Measurements from ENCODE around the gene SLC4A2.
A peak's percentile ranks its signal among the peaks of the same experiment; 100 is the strongest.

The SLC4A2 gene

GRCh38 chr7:151079199-151079910 is 20.0 kb downstream of the SLC4A2 start:
- peak overlapping the region; percentile 89 for H3K4me3 ChIP-seq (ENCODE audit: low read depth, low read length)
- TF ChIP-seq ZNF292 (tag by site-specific recombination; IDR thresholded peaks at IDR 0.05; ENCODE audit: borderline replicate concordance, low read depth) (no peak), ZNF529 (tag by site-specific recombination; IDR thresholded peaks at IDR 0.05; ENCODE audit: insufficient replicate concordance) (no peak), ZSCAN18 (tag by site-specific recombination; IDR thresholded peaks at IDR 0.05) (no peak), ZNF513 (tag by site-specific recombination; IDR thresholded peaks at IDR 0.05) (no peak), ZNF280D (tag by site-specific recombination; IDR thresholded peaks at IDR 0.05) (no peak), ZNF560 (tag by site-specific recombination; IDR thresholded peaks at IDR 0.05; ENCODE audit: borderline replicate concordance) (no peak), ZNF596 (tag by site-specific recombination; IDR thresholded peaks at IDR 0.05) (no peak), ZNF514 (tag by site-specific recombination; IDR thresholded peaks at IDR 0.05) (no peak), ZNF791 (tag by site-specific recombination; IDR thresholded peaks at IDR 0.05) (no peak), KLF17 (tag by site-specific recombination; IDR thresholded peaks at IDR 0.05) (no peak), ZNF473 (tag by site-specific recombination; IDR thresholded peaks at IDR 0.05) (no peak)
- no peaks in the 10 kb centered on the region for H3K9me3 ChIP-seq (ENCODE audit: control insufficient read depth, insufficient read depth, low read depth, low read length)
- peak overlapping the region; percentile 75; the same call in 1 of the 2 replicates for H3K27ac ChIP-seq (ENCODE audit: extremely low read depth, low read depth, low read length)
- H3K36me3 ChIP-seq (ENCODE audit: control insufficient read depth in 2 of 2, insufficient read depth in 1 of 2, low read length in 2 of 2) = peaks cover 0 to 52% of the 10 kb centered on the region in 2 experiments; a peak in 1 of 3 replicates
- H3K4me1 ChIP-seq (ENCODE audit: control insufficient read depth, insufficient read depth, low read length) = peaks cover 7% of the 10 kb centered on the region; the same call in 1 of the 2 replicates
- POLR2A ChIA-PET = interaction anchor here (1.2 to 4.8 kb wide), 2 partner anchors 17 to 40 kb away, joined by 3 to 22 read pairs; no protein-coding TSS in a partner anchor
- CTCF ChIA-PET = no interaction called here

- H3K36me3 ChIP-seq (ENCODE audit: control insufficient read depth in 2 of 2, insufficient read depth in 1 of 2, low read length in 2 of 2) = peaks cover 0 to 44% of the 10 kb centered on the region in 2 experiments; a peak in 1 of 3 replicates
- POLR2A ChIA-PET = interaction anchor here (0.6 to 4.8 kb wide), 16 partner anchors 8 to 147 kb away, joined by 3 to 22 read pairs (median 6); partner anchors contain the start of genes ABCB8, ABCF2 and CDK5
- H3K9me3 ChIP-seq (ENCODE audit: control insufficient read depth, insufficient read depth, low read depth, low read length) = no peaks in the 10 kb centered on the region
- CTCF ChIA-PET = interaction anchor here (0.6 to 1.6 kb wide), 2 partner anchors 17 to 31 kb away, joined by 3 to 8 read pairs; no protein-coding TSS in a partner anchor
- peak overlapping the region; percentile 89 for H3K4me3 ChIP-seq (ENCODE audit: low read depth, low read length)
- peak overlapping the region; percentile 75 for H3K27ac ChIP-seq (ENCODE audit: extremely low read depth, low read depth, low read length)
- peaks cover 7% of the 10 kb centered on the region; the same call in 1 of the 2 replicates for H3K4me1 ChIP-seq (ENCODE audit: control insufficient read depth, insufficient read depth, low read length)
- TF ChIP-seq MZF1 (tag by site-specific recombination; IDR thresholded peaks at IDR 0.05; ENCODE audit: borderline replicate concordance) (no peak), ZNF692 (tag by site-specific recombination; IDR thresholded peaks at IDR 0.05) (no peak), ZNF768 (tag by site-specific recombination; IDR thresholded peaks at IDR 0.05) (peak; percentile 9; the same call in 1 of the 2 replicates), ZNF341 (tag by site-specific recombination; IDR thresholded peaks at IDR 0.05; ENCODE audit: low read depth) (peak; percentile 28; the same call in 1 of the 2 replicates), KLF7 (tag by site-specific recombination; IDR thresholded peaks at IDR 0.05; ENCODE audit: borderline replicate concordance) (peak; percentile 73), ZNF654 (tag by site-specific recombination; IDR thresholded peaks at IDR 0.05; ENCODE audit: low read depth) (no peak), SETDB1 (IDR thresholded peaks at IDR 0.05; ENCODE audit: insufficient read length, low read length) (no peak), OVOL3 (tag by site-specific recombination; IDR thresholded peaks at IDR 0.05) (no peak), ZNF114 (tag by site-specific recombination; IDR thresholded peaks at IDR 0.05) (no peak), ZNF513 (tag by site-specific recombination; IDR thresholded peaks at IDR 0.05) (no peak), ZNF792 (tag by site-specific recombination; IDR thresholded peaks at IDR 0.05) (0 out of 2 replicates have a peak, but pooled peaks have one; percentile 22), SP2 (tag by site-specific recombination; IDR thresholded peaks at IDR 0.05) (peak; percentile 14; the same call in 1 of the 2 replicates), ZNF138 (tag by site-specific recombination; IDR thresholded peaks at IDR 0.05; ENCODE audit: borderline replicate concordance) (no peak)
These were observed 20.7 kb downstream of the SLC4A2 start for GRCh38 chr7:151080067-151080521.
